Measurements from ENCODE around the gene THAP5. TPM values are rescaled to one million over a fixed set of nuclear protein-coding genes. Genes with fewer than 3 reads are reported as not detected.

Gene THAP5
- total RNA-seq, 1 experiment from 2014 or later, result 28.5 TPM

GRCh38 chr7:108525327-108525984 lies 44.0 kb downstream of the THAP5 start:
- DNase-seq, result peak in 1 of 2 experiments; percentile 86
- peaks cover 53% of the 10 kb centered on the region for H3K79me2 ChIP-seq (ENCODE audit: low read depth)
- H2AFZ ChIP-seq, result peak overlapping the region; percentile 73
- no peaks in the 10 kb centered on the region for H3K27me3 ChIP-seq (ENCODE audit: insufficient read depth, low read depth)
- H3K4me1 ChIP-seq (replicated peaks; ENCODE audit: insufficient read depth), result peaks cover 53% of the 10 kb centered on the region
- ChIA-PET POLR2A (ENCODE audit: unreplicated experiment) (interaction anchor here (0.5 to 1.3 kb wide), 11 partner anchors 29 to 1019 kb away, joined by 3 to 9 read pairs (median 5); partner anchors contain the start of genes DNAJB9 and THAP5), CTCF (interaction anchor here (0.6 kb wide), 1 partner anchor 428 kb away, joined by 5 read pairs; no protein-coding TSS in a partner anchor)
- H3K9me3 ChIP-seq (ENCODE audit: insufficient read depth, low read depth), result no peaks in the 10 kb centered on the region
- H4K20me1 ChIP-seq (ENCODE audit: insufficient read depth), result no peaks in the 10 kb centered on the region
- intact Hi-C loops (cut with micrococcal nuclease; ENCODE audit: unreplicated experiment), result loop anchor here (10.0 kb wide), 2 partner anchors 581 to 1751 kb away; no protein-coding TSS in a partner anchor
- H3K9me2 ChIP-seq (ENCODE audit: insufficient read depth), result no peaks in the 10 kb centered on the region
- H3K36me3 ChIP-seq (ENCODE audit: low read depth), result peaks cover 3% of the 10 kb centered on the region; the same call in 1 of the 2 replicates
- TF ChIP-seq, protein P1, sequence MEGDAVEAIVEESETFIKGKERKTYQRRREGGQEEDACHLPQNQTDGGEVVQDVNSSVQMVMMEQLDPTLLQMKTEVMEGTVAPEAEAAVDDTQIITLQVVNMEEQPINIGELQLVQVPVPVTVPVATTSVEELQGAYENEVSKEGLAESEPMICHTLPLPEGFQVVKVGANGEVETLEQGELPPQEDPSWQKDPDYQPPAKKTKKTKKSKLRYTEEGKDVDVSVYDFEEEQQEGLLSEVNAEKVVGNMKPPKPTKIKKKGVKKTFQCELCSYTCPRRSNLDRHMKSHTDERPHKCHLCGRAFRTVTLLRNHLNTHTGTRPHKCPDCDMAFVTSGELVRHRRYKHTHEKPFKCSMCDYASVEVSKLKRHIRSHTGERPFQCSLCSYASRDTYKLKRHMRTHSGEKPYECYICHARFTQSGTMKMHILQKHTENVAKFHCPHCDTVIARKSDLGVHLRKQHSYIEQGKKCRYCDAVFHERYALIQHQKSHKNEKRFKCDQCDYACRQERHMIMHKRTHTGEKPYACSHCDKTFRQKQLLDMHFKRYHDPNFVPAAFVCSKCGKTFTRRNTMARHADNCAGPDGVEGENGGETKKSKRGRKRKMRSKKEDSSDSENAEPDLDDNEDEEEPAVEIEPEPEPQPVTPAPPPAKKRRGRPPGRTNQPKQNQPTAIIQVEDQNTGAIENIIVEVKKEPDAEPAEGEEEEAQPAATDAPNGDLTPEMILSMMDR (conservative IDR thresholded peaks at IDR 0.05), result no peak
- TF ChIP-seq EZH2 (IDR thresholded peaks at IDR 0.05; ENCODE audit: low read depth), result no peak
- peaks cover 53% of the 10 kb centered on the region for H3F3A ChIP-seq (ENCODE audit: insufficient read depth, low read depth)
- peak overlapping the region; percentile 68 for H3K4me3 ChIP-seq
- peak overlapping the region; percentile 96 for H3K27ac ChIP-seq
- peak overlapping the region; percentile 86 for H3K4me2 ChIP-seq
- TSS peak; percentile 33 for BruUV-seq (replicated peaks)

DNA sequence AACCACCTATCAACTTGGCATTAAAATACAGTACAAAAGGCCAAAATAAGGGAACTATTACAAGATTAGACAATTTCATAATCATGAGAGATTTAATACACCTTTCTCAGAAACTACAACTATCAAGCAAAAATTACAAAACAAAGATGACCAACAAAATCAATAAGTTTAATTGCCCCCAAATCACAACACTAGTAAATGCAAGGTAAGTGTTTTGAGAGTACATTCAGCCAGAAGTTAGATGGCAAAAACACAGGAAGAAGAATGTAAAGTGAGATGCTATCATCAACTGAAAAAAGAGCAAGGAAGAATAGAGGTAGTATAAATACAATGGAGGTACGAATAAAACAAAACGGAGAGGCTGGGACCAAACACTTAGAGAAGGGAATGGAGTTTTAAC lies 46.7 kb downstream of the THAP5 start:
- BruUV-seq (replicated peaks), result no TSS peak
- H3K4me2 ChIP-seq, result no peak overlapping the region
- no peak for DNase-seq
- no peaks in the 10 kb centered on the region for H3K9me3 ChIP-seq (ENCODE audit: insufficient read depth, low read depth)
- H3K4me3 ChIP-seq, result no peak overlapping the region
- peaks cover 12% of the 10 kb centered on the region; the same call in 1 of the 2 replicates for H4K20me1 ChIP-seq (ENCODE audit: insufficient read depth)
- TF ChIP-seq, protein P1 (conservative IDR thresholded peaks at IDR 0.05), result no peak
- TF ChIP-seq EZH2 (IDR thresholded peaks at IDR 0.05; ENCODE audit: low read depth), result no peak
- peaks cover 30% of the 10 kb centered on the region; the same call in 1 of the 2 replicates for H3F3A ChIP-seq (ENCODE audit: insufficient read depth, low read depth)
- no peaks in the 10 kb centered on the region for H3K9me2 ChIP-seq (ENCODE audit: insufficient read depth)
- intact Hi-C loops (cut with micrococcal nuclease; ENCODE audit: unreplicated experiment), result loop anchor here (10.0 kb wide), 2 partner anchors 578 to 1748 kb away; no protein-coding TSS in a partner anchor
- no peak overlapping the region for H3K27ac ChIP-seq
- ChIA-PET POLR2A (ENCODE audit: unreplicated experiment) (interaction anchor here (0.7 kb wide), 1 partner anchor 39 kb away, joined by 4 read pairs; no protein-coding TSS in a partner anchor), CTCF (no interaction called here)
- peaks cover 53% of the 10 kb centered on the region for H3K79me2 ChIP-seq (ENCODE audit: low read depth)
- peaks cover 3% of the 10 kb centered on the region; the same call in 1 of the 2 replicates for H3K36me3 ChIP-seq (ENCODE audit: low read depth)
- no peak overlapping the region for H2AFZ ChIP-seq
- no peaks in the 10 kb centered on the region for H3K27me3 ChIP-seq (ENCODE audit: insufficient read depth, low read depth)
- H3K4me1 ChIP-seq (replicated peaks; ENCODE audit: insufficient read depth), result peaks cover 26% of the 10 kb centered on the region

- Histone ChIP-seq H4K20me1 (ENCODE audit: insufficient read depth) (peaks cover 12% of the 10 kb centered on the region; the same call in 1 of the 2 replicates), H3K9me3 (ENCODE audit: insufficient read depth, low read depth) (no peaks in the 10 kb centered on the region), H3K9me2 (ENCODE audit: insufficient read depth) (no peaks in the 10 kb centered on the region), H3K4me3 (no peak overlapping the region), H3K4me1 (replicated peaks; ENCODE audit: insufficient read depth) (no peaks in the 10 kb centered on the region), H3K27me3 (ENCODE audit: insufficient read depth, low read depth) (no peaks in the 10 kb centered on the region), H2AFZ (no peak overlapping the region), H3K4me2 (no peak overlapping the region), H3K79me2 (ENCODE audit: low read depth) (peaks cover 22% of the 10 kb centered on the region), H3F3A (ENCODE audit: insufficient read depth, low read depth) (no peaks in the 10 kb centered on the region), H3K36me3 (ENCODE audit: low read depth) (peaks cover 8% of the 10 kb centered on the region), H3K27ac (no peak overlapping the region)
- POLR2A ChIA-PET (ENCODE audit: unreplicated experiment), result no interaction called here
- TF ChIP-seq, protein P1 (conservative IDR thresholded peaks at IDR 0.05), result no peak
- TF ChIP-seq EZH2 (IDR thresholded peaks at IDR 0.05; ENCODE audit: low read depth), result no peak
- DNase-seq, result no peak
- BruUV-seq (replicated peaks), result no TSS peak
- intact Hi-C loops (cut with micrococcal nuclease; ENCODE audit: unreplicated experiment), result no loop called here
- CTCF ChIA-PET, result interaction anchor here (0.5 to 0.6 kb wide), 2 partner anchors 182 to 416 kb away, joined by 3 to 9 read pairs; no protein-coding TSS in a partner anchor
These were observed 51.6 kb downstream of the THAP5 start for GRCh38 chr7:108517951-108518350.
